Breast epithelium (tissue), 3 donors: ENCODE results near the gene ARID5B.

Experiments
- CTCF ChIP-seq, 3 donors: fragments of 450-650 bp; IDR thresholded peaks; one replicate each; pipeline ENCODE4 v1.5.1; 2016 to 2017; ENCODE audit warnings: antibody characterized with exemption in 3 of 3, mild to moderate bottlenecking in 3 of 3, moderate library complexity in 3 of 3
- POLR2A ChIP-seq: fragments of 450-650 bp; IDR thresholded peaks from one replicate; pipeline ENCODE4 v1.6.1; 2016; ENCODE audit warnings: antibody characterized with exemption, mild to moderate bottlenecking, moderate library complexity

GRCh38 chr10:61936770-61937169 is 35.3 kb downstream of the ARID5B start:
- TF ChIP-seq CTCF (IDR thresholded peaks at IDR 0.05) (no peak), POLR2A (no peak)
